Chondrocyte (in vitro differentiated cells): Measurements from ENCODE around the gene RANBP17. TPM values are rescaled to one million over a fixed set of nuclear protein-coding genes. Genes with fewer than 3 reads are reported as not detected.

Experiments
- DNase-seq: peaks from one replicate; pipeline ENCODE4 v3.0.0; 2021; ENCODE audit warnings: mixed read lengths, low spot score
- H3K27ac Mint-ChIP-seq: one replicate; pipeline ENCODE4 v1.8.0; 2021; ENCODE audit warnings: mild to moderate bottlenecking, moderate library complexity, mixed read lengths; ENCODE audit not compliant: unreplicated experiment
- H3K27me3 Mint-ChIP-seq: 2 replicates; pipeline ENCODE4 v1.8.0; 2021; ENCODE audit warnings: low read depth, mixed read lengths
- H3K36me3 Mint-ChIP-seq: 2 replicates; pipeline ENCODE4 v1.8.0; 2021; ENCODE audit warnings: low read depth, mixed read lengths
- H3K4me1 Mint-ChIP-seq: 2 replicates; pipeline ENCODE4 v1.8.0; 2021; ENCODE audit warnings: low read depth, mild to moderate bottlenecking, mixed read lengths
- H3K4me3 Mint-ChIP-seq: one replicate; pipeline ENCODE4 v1.8.0; 2021; ENCODE audit warnings: mild to moderate bottlenecking, moderate library complexity, mixed read lengths; ENCODE audit not compliant: unreplicated experiment
- H3K9me3 Mint-ChIP-seq: 2 replicates; pipeline ENCODE4 v1.8.0; 2021; ENCODE audit warnings: low read depth, mixed read lengths
- total RNA-seq: library from RNA; stranded (reverse); gene quantifications from 3 replicates; pipeline ENCODE4 v1.2.1, GENCODE V29; 2021
- TF ChIP-seq, protein P1 (sequence below): fragments of 200-600 bp; sonication (generic); IDR thresholded peaks from 2 replicates; pipeline ENCODE4 v1.5.0; 2021; ENCODE audit warnings: antibody characterized with exemption, mild to moderate bottlenecking, moderate library complexity

Gene RANBP17
- total RNA-seq, 1 donor from 2014 or later = 24.5 TPM

DNA sequence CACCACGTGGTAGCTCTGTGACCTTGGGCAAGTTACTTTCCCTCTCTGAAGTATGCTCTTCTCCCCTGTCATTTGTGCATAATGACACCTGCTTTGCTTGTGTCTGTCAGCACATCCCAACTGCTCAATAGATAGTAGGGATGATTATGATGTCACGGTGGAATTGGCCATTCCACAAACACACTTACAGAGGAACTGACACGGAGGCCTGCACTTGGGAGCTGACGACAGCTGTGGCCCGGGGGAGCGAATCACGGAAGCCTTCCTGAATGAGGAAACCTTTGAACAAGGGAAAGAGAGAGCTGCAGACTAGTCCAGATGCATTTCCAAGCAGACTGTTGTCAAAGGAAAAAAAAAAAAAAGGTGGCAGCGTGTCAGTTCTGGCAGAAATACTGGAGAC lies 468.2 kb downstream of the RANBP17 start:
- Mint-ChIP-seq H3K27me3 (peaks cover 73% of the 10 kb centered on the region), H3K9me3 (no peaks in the 10 kb centered on the region), H3K36me3 (peaks cover 6% of the 10 kb centered on the region), H3K27ac (no peak overlapping the region), H3K4me1 (no peaks in the 10 kb centered on the region), H3K4me3 (no peak overlapping the region)
- TF ChIP-seq, protein P1, sequence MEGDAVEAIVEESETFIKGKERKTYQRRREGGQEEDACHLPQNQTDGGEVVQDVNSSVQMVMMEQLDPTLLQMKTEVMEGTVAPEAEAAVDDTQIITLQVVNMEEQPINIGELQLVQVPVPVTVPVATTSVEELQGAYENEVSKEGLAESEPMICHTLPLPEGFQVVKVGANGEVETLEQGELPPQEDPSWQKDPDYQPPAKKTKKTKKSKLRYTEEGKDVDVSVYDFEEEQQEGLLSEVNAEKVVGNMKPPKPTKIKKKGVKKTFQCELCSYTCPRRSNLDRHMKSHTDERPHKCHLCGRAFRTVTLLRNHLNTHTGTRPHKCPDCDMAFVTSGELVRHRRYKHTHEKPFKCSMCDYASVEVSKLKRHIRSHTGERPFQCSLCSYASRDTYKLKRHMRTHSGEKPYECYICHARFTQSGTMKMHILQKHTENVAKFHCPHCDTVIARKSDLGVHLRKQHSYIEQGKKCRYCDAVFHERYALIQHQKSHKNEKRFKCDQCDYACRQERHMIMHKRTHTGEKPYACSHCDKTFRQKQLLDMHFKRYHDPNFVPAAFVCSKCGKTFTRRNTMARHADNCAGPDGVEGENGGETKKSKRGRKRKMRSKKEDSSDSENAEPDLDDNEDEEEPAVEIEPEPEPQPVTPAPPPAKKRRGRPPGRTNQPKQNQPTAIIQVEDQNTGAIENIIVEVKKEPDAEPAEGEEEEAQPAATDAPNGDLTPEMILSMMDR = no peak
- DNase-seq = no peak

GRCh38 chr5:171335616-171336015 lies 473.8 kb downstream of the RANBP17 start:
- Mint-ChIP-seq H3K9me3 (no peaks in the 10 kb centered on the region), H3K27me3 (peaks cover 67% of the 10 kb centered on the region), H3K27ac (no peak overlapping the region), H3K4me3 (no peak overlapping the region), H3K36me3 (peaks cover 2% of the 10 kb centered on the region), H3K4me1 (no peaks in the 10 kb centered on the region)
- TF ChIP-seq, protein P1 = no peak
- DNase-seq = no peak

GRCh38 chr5:171336521-171337209 lies 474.8 kb downstream of the RANBP17 start:
- Mint-ChIP-seq H3K4me3 (peak overlapping the region; percentile 50), H3K27me3 (peaks cover 57% of the 10 kb centered on the region), H3K9me3 (no peaks in the 10 kb centered on the region), H3K27ac (no peak overlapping the region), H3K36me3 (peaks cover 2% of the 10 kb centered on the region), H3K4me1 (no peaks in the 10 kb centered on the region)
- TF ChIP-seq, protein P1 = peak; percentile 78
- DNase-seq = no peak

DNA sequence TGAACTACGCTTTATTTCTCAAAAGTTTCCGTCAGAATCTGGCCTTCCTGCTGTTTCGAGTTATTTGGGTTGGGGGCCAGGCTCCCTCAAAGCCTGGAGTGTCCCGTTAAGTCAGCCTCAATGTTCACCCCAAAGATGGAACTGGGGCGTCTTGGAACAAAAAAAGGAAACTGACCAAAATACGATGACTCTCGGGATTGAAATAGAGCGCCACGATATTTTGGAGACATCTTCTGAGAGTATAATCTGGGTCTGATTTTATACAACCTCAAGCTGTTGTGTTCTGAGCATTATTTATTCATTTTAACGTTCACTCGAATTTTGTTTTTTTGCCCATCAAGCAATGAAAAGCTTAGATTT lies 475.4 kb downstream of the RANBP17 start:
- Mint-ChIP-seq H3K27ac (no peak overlapping the region), H3K36me3 (peaks cover 2% of the 10 kb centered on the region), H3K4me3 (peak overlapping the region; percentile 50), H3K27me3 (peaks cover 52% of the 10 kb centered on the region), H3K9me3 (no peaks in the 10 kb centered on the region), H3K4me1 (no peaks in the 10 kb centered on the region)
- no peak for DNase-seq
- TF ChIP-seq, protein P1 = no peak

- Mint-ChIP-seq H3K27me3 (peaks cover 35% of the 10 kb centered on the region), H3K36me3 (peaks cover 2% of the 10 kb centered on the region), H3K27ac (no peak overlapping the region), H3K4me3 (no peak overlapping the region), H3K9me3 (no peaks in the 10 kb centered on the region), H3K4me1 (no peaks in the 10 kb centered on the region)
- no peak for DNase-seq
- TF ChIP-seq, protein P1 = no peak
Observed at GRCh38 chr5:171340042-171340441, 478.2 kb downstream of the RANBP17 start.
